Stomach (tissue), 4 donors: ENCODE data around the gene LRIT2.

Experiments used
- CTCF ChIP-seq, 7 experiments: fragments of 450-650 bp in 4 of 7; fragments of 200-600 bp in 3 of 7; sonication (generic) in 3 of 7; IDR thresholded peaks; one replicate each; pipeline ENCODE4 v1.5.1; 2016 to 2019; ENCODE audit warnings: antibody characterized with exemption in 7 of 7, control low read depth in 2 of 7, mild to moderate bottlenecking in 1 of 7
- POLR2AphosphoS5 ChIP-seq, 3 donors: sonication (generic); formaldehyde crosslinking; IDR thresholded peaks; one replicate each; pipeline ENCODE4 v1.6.1; 2016; ENCODE audit warnings: antibody characterized with exemption in 3 of 3

- no peak for TF ChIP-seq CTCF (IDR thresholded peaks at IDR 0.05)
- TF ChIP-seq POLR2AphosphoS5 (IDR thresholded peaks at IDR 0.05), result no peak
Measured at GRCh38 chr10:84226616-84227015, 1.3 kb upstream of the LRIT2 start.
